ENCODE data around the gene DNAJC7. TPM values are rescaled to one million over a fixed set of nuclear protein-coding genes. Genes with fewer than 3 reads are reported as not detected.

The DNAJC7 gene
- total and polyA plus RNA-seq, 2 experiments from 2014 or later, result 66.6 to 83.8 TPM

DNA sequence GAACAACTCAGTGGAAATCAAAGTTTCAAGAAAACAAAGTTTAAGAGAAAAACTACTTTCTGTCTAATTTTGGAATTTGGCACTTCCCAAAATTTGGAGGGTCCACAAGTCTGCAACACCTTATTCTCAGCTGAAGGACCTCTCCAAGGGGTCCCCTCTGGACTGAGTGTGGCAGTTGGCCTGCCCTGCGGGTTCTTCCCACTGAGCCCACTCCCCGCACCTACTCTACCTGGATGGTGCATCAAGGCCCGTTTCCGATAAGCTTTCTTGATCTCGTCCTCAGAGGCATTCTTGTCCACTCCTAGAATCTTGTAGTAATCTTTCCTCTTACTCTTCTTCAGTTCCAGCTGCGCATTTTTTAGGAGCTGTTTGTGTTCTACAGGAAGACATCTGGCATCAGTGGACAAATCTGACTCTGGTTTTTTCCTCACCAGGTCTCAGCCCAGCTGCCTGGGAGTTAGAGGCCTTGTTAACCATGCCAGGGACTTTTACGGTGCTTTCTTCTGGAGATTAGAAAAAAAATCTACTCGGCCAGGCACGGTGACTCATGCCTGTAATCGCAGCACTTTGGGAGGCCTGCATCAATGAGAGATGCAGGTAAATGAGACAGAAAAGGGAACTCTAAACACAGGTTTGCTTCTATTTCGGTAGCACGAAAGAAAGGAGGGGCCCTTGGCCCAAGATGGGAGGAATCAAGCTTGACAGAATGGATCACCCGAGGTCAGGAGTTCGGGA, 35.0 kb downstream of the DNAJC7 start:
- Histone ChIP-seq H3K36me3 (peaks cover 56% of the 10 kb centered on the region), H3K27ac (no peak overlapping the region), H3K4me1 (ENCODE audit: low read depth) (no peaks in the 10 kb centered on the region), H3K4me3 (no peak overlapping the region), H3K27me3 (no peaks in the 10 kb centered on the region), H3K9me3 (ENCODE audit: low read depth) (no peaks in the 10 kb centered on the region)
- TF ChIP-seq, protein P1, sequence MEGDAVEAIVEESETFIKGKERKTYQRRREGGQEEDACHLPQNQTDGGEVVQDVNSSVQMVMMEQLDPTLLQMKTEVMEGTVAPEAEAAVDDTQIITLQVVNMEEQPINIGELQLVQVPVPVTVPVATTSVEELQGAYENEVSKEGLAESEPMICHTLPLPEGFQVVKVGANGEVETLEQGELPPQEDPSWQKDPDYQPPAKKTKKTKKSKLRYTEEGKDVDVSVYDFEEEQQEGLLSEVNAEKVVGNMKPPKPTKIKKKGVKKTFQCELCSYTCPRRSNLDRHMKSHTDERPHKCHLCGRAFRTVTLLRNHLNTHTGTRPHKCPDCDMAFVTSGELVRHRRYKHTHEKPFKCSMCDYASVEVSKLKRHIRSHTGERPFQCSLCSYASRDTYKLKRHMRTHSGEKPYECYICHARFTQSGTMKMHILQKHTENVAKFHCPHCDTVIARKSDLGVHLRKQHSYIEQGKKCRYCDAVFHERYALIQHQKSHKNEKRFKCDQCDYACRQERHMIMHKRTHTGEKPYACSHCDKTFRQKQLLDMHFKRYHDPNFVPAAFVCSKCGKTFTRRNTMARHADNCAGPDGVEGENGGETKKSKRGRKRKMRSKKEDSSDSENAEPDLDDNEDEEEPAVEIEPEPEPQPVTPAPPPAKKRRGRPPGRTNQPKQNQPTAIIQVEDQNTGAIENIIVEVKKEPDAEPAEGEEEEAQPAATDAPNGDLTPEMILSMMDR (IDR thresholded peaks at IDR 0.05; ENCODE audit: low read depth, low read length), result no peak
- DNase-seq (ENCODE audit: low read depth in 1 of 2, low spot score in 1 of 2), result peak in 1 of 2 donors; percentile 31

DNA sequence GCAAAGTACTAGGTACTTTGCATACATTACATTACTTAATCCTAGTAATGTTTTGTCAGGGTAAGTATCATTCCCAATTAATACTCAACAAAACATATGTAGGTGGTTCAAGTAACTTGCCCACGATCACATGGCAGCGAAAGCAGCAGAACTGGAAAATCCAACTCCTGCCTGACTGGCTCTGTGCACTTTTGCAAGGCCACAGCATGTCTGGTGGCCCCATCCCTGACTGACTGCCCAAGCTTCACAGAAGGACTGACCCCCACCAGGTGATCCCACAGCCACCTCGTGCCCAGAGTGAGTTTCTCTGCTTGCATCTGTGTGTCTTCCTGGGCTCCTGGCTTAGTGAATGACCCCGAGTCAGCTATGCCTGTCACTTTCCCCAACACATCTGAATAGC, 39.2 kb downstream of the DNAJC7 start:
- H3K27ac ChIP-seq, result peak overlapping the region; percentile 25
- peaks cover 61% of the 10 kb centered on the region for H3K36me3 ChIP-seq
- no peaks in the 10 kb centered on the region for H3K4me1 ChIP-seq (ENCODE audit: low read depth)
- no peaks in the 10 kb centered on the region for H3K9me3 ChIP-seq (ENCODE audit: low read depth)
- no peak overlapping the region for H3K4me3 ChIP-seq
- H3K27me3 ChIP-seq, result no peaks in the 10 kb centered on the region
- no peak for DNase-seq (ENCODE audit: low read depth in 1 of 2, low spot score in 1 of 2)
- TF ChIP-seq, protein P1 (IDR thresholded peaks at IDR 0.05; ENCODE audit: low read depth, low read length), result no peak

DNA sequence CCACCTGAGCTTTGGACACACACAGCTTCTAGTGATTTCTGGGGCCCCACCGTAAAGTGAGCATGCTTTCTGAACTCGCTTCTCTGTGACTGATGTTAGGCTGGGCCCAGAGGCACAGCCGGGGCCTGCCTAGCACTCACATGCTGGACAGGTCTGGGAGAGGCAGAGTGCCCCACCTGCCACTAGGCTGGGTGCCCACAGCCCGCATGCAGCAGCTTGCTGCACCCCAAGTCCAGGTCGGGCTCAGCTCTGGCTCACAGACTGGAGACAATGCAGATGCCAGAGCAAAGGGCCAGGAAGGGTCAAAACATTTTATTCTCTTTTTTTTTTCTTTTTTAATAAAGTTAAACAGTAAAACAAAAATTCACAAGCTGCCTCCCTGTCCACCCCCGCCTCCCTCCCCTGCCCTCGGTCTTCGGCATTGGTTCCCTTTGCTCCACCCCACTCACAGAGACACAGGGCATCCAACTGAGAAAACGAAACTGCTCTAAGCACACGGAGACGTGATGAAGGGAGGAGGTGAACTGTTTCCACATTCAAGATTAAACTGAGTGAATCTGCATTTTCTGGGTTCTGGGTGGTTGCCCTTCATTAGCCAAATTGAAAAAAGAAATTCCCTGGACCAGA, 41.0 kb downstream of the DNAJC7 start:
- peaks cover 58% of the 10 kb centered on the region for H3K36me3 ChIP-seq
- no peaks in the 10 kb centered on the region for H3K4me1 ChIP-seq (ENCODE audit: low read depth)
- TF ChIP-seq, protein P1 (IDR thresholded peaks at IDR 0.05; ENCODE audit: low read depth, low read length), result no peak
- H3K9me3 ChIP-seq (ENCODE audit: low read depth), result no peaks in the 10 kb centered on the region
- H3K4me3 ChIP-seq, result no peak overlapping the region
- no peak overlapping the region for H3K27ac ChIP-seq
- no peak for DNase-seq (ENCODE audit: low read depth in 1 of 2, low spot score in 1 of 2)
- no peaks in the 10 kb centered on the region for H3K27me3 ChIP-seq

DNA sequence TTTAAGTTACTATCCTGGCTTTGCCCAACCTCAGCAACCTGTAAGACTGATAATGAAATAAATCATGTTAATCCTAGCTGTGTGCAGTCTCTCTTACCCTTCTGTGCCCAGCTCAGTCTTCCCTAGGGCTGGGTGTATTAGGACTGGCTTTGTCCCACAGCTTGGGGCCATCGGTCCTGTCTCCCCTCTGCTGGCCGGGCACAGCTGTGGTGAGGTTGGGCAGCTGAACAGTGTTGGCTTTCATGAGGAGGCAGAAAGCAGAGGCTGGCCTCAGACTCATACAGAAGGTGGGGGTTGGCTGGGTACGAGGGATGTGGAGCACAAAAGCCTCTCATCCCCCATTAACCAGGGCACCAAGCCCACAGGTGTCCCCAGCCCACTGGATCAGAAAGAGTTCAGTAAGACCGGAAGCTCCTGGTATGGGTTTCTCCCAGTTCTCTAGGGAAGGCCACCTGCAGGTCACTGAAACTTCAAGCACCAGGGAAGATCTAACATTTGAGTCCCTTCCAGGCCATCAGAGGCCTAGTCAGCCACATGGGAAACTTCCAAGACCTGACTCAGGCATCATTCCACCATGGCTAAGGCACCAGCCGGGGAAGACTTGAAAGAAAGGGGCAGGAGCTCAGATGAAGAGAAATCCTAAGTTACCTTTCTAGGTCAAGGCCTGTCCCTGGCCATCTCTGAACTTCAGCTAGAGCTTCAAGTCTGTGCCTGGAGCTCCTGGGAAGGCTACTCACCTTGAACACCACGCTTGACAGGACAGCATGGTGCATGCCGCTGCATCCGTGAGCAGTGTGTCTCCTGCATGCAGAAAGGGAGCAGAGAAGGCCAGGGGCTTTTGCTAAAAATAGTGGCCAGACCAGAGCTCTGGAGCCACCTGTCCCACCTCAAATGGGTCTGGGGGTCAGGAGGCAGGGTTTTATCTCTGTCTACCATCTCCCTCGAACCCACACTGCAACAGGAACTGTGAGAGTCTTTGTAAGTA, 41.8 kb downstream of the DNAJC7 start:
- no peak for DNase-seq (ENCODE audit: low read depth in 1 of 2, low spot score in 1 of 2)
- Histone ChIP-seq H3K27me3 (no peaks in the 10 kb centered on the region), H3K4me1 (ENCODE audit: low read depth) (no peaks in the 10 kb centered on the region), H3K4me3 (no peak overlapping the region), H3K27ac (peak overlapping the region; percentile 34), H3K36me3 (peaks cover 51% of the 10 kb centered on the region), H3K9me3 (ENCODE audit: low read depth) (no peaks in the 10 kb centered on the region)
- TF ChIP-seq, protein P1 (IDR thresholded peaks at IDR 0.05; ENCODE audit: low read depth, low read length), result no peak

DNA sequence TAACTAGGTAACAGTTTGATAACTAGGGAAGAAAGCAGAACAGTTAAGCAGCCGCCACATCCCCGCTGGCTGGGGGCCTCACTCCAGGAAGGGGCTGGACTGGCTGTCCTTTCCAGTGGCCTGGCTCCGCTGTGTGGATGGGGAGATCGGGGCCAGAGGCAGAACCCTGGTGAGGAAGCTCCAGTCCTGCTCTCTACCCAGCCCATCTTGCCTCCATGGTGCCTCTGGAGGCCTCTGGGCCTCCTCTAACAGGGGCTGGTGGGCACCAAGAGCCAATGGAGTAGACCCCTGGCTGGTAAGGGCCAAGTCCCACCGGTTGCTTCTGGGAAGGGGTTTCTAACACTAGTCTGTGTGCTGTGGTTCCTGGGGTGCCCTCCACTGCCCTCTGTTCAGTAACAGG, 42.6 kb downstream of the DNAJC7 start:
- no peak for DNase-seq (ENCODE audit: low read depth in 1 of 2, low spot score in 1 of 2)
- H3K36me3 ChIP-seq, result peaks cover 47% of the 10 kb centered on the region
- H3K4me3 ChIP-seq, result no peak overlapping the region
- peak overlapping the region; percentile 34 for H3K27ac ChIP-seq
- no peaks in the 10 kb centered on the region for H3K27me3 ChIP-seq
- no peaks in the 10 kb centered on the region for H3K4me1 ChIP-seq (ENCODE audit: low read depth)
- H3K9me3 ChIP-seq (ENCODE audit: low read depth), result no peaks in the 10 kb centered on the region
- TF ChIP-seq, protein P1 (IDR thresholded peaks at IDR 0.05; ENCODE audit: low read depth, low read length), result no peak
